ENCODE measurements around the gene CITED1. TPM values are rescaled to one million over a fixed set of nuclear protein-coding genes. Genes with fewer than 3 reads are reported as not detected.
A peak's percentile ranks its signal among the peaks of the same experiment; 100 is the strongest.

The CITED1 gene
- polyA plus RNA-seq, 2 of the 4 experiments (the other 2 are of a cell fraction): 0.43 TPM

DNA sequence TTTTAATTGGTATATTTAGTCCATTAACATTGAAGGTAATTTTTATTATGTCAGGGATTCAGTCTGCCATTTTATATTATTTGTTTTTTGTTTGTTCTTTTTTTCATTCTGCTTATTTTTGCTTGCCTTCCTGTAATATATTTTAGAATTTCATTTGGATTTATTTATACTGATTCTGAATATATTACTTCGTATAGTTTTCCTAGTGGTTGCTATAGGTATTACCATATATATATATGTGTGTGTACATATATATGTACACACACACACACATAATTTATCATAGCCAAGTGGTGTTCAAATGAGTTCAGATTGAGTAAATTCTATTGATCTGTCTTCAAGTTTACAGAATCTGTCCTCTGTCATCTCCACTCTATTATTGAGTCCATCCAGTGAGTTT is 11.2 kb downstream of the CITED1 start:
- Histone ChIP-seq H3K4me3 (no peak overlapping the region), H3K27ac (no peak overlapping the region), H3K9me3 (no peaks in the 10 kb centered on the region), H3K4me1 (no peaks in the 10 kb centered on the region), H3K4me2 (no peak overlapping the region)
- CTCF ChIA-PET: no interaction called here
- no peak for FAIRE-seq
- POLR2A ChIA-PET: no interaction called here
- TF ChIP-seq RFX5 (IDR thresholded peaks at IDR 0.05) (no peak), MAZ (IDR thresholded peaks at IDR 0.05; ENCODE audit: borderline replicate concordance, low read depth, low read length) (no peak), MAFK (IDR thresholded peaks at IDR 0.05; ENCODE audit: partially characterized antibody) (no peak), ESRRA (IDR thresholded peaks at IDR 0.05; ENCODE audit: borderline replicate concordance, low read length) (no peak), FOSB (CRISPR knock-in tag; IDR thresholded peaks at IDR 0.05) (no peak), FOSL2 (IDR thresholded peaks at IDR 0.05) (no peak), FOSL2 (CRISPR knock-in tag; IDR thresholded peaks at IDR 0.05) (no peak)
- TF ChIP-seq, protein P1, sequence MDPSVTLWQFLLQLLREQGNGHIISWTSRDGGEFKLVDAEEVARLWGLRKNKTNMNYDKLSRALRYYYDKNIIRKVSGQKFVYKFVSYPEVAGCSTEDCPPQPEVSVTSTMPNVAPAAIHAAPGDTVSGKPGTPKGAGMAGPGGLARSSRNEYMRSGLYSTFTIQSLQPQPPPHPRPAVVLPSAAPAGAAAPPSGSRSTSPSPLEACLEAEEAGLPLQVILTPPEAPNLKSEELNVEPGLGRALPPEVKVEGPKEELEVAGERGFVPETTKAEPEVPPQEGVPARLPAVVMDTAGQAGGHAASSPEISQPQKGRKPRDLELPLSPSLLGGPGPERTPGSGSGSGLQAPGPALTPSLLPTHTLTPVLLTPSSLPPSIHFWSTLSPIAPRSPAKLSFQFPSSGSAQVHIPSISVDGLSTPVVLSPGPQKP (IDR thresholded peaks at IDR 0.05; ENCODE audit: low read depth, low read length): no peak
- TF ChIP-seq, protein P2, sequence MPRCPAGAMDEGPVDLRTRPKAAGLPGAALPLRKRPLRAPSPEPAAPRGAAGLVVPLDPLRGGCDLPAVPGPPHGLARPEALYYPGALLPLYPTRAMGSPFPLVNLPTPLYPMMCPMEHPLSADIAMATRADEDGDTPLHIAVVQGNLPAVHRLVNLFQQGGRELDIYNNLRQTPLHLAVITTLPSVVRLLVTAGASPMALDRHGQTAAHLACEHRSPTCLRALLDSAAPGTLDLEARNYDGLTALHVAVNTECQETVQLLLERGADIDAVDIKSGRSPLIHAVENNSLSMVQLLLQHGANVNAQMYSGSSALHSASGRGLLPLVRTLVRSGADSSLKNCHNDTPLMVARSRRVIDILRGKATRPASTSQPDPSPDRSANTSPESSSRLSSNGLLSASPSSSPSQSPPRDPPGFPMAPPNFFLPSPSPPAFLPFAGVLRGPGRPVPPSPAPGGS (IDR thresholded peaks at IDR 0.05): no peak
- TF ChIP-seq, protein P3, sequence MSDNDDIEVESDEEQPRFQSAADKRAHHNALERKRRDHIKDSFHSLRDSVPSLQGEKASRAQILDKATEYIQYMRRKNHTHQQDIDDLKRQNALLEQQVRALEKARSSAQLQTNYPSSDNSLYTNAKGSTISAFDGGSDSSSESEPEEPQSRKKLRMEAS (IDR thresholded peaks at IDR 0.05): no peak
- 0% methylated on average over 1 of the region's 1 CpG for WGBS (ENCODE audit: missing lambda C conversion rate)
- no peak for ATAC-seq
- DNase-seq (ENCODE audit: low read depth in 1 of 2, low spot score in 1 of 2): no peak

DNA sequence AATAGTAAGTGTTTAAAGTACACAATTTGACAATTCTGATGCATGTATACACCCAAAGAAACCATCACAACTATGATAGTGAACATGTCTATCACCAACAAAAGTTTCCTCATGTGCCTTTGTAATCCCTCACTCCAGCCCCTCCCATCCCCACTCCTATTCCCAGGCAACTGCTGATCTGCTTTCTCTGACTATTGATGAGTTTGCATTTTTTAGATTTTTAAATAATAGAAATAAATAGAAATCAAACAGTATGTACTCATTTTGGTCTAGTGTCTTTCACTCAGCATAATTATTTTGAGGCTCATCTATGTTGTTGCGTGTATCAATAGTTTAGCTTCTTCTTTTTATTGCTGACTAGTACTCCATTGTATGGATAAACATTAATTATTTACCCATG is 23.4 kb downstream of the CITED1 start:
- WGBS (ENCODE audit: missing lambda C conversion rate): 92% methylated on average over 1 of the region's 1 CpG
- POLR2A ChIA-PET: no interaction called here
- CTCF ChIA-PET: no interaction called here

DNA sequence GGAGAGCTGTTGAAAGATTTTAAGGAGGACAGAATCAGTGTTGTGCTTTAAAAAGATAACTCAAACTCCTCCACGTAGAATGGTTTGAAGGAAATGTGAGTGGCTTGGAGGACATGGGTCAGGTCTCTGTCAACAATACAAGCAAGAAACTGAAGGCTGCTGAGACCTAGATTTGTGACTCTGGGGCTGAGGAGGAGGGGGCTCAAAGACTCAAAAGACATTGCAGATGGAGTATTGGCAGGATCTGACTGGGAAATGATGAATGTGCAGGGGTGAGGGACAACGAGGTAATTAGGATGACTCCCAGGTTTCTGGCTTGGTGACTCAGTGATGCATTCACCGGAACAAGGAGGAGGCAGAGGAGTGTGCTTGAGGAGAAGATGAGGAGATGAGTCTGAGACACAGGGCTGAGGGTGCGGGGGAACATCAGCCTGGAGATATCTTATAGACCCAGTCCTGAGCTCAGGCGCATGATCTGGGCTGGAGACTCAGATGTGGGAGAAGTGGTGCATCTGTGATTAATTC is 25.3 kb downstream of the CITED1 start:
- WGBS (ENCODE audit: missing lambda C conversion rate): 51% methylated on average over 5 of the region's 5 CpGs
- Histone ChIP-seq H3K27ac (no peak overlapping the region), H3K9me3 (no peaks in the 10 kb centered on the region), H3K4me1 (peaks cover under 1% of the 10 kb centered on the region; the same call in 1 of the 3 replicates), H3K4me3 (no peak overlapping the region), H3K4me2 (no peak overlapping the region)
- no peak for FAIRE-seq
- ATAC-seq: no peak
- TF ChIP-seq EHF (CRISPR knock-in tag; IDR thresholded peaks at IDR 0.05) (no peak), NR3C1 (IDR thresholded peaks at IDR 0.05) (no peak), SREBF2 (IDR thresholded peaks at IDR 0.05) (no peak), KDM5A (IDR thresholded peaks at IDR 0.05) (no peak), TFCP2L1 (CRISPR knock-in tag; IDR thresholded peaks at IDR 0.05) (no peak), E2F6 (IDR thresholded peaks at IDR 0.05; ENCODE audit: borderline replicate concordance, low read depth) (no peak), HOXA7 (CRISPR knock-in tag; IDR thresholded peaks at IDR 0.05) (no peak), CBX2 (IDR thresholded peaks at IDR 0.05; ENCODE audit: borderline replicate concordance, low read depth) (no peak), TP53 (CRISPR knock-in tag; IDR thresholded peaks at IDR 0.05) (no peak), RAD21 (conservative IDR thresholded peaks at IDR 0.05 in 1 of 2, IDR thresholded peaks at IDR 0.05 in 1 of 2) (no peak), REST (IDR thresholded peaks at IDR 0.05) (no peak), RCOR1 (IDR thresholded peaks at IDR 0.05; ENCODE audit: low read depth, low read length) (no peak)
- TF ChIP-seq, protein P3 (IDR thresholded peaks at IDR 0.05): no peak
- TF ChIP-seq, protein P1 (IDR thresholded peaks at IDR 0.05; ENCODE audit: low read depth, low read length): no peak
- TF ChIP-seq, protein P4, sequence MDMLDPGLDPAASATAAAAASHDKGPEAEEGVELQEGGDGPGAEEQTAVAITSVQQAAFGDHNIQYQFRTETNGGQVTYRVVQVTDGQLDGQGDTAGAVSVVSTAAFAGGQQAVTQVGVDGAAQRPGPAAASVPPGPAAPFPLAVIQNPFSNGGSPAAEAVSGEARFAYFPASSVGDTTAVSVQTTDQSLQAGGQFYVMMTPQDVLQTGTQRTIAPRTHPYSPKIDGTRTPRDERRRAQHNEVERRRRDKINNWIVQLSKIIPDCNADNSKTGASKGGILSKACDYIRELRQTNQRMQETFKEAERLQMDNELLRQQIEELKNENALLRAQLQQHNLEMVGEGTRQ (IDR thresholded peaks at IDR 0.05): no peak
- POLR2A ChIA-PET: no interaction called here
- CTCF ChIA-PET: interaction anchor here (1.5 to 1.7 kb wide), 2 partner anchors 19 to 24 kb away, joined by 3 read pairs; no protein-coding TSS in a partner anchor
- no peak for DNase-seq (ENCODE audit: low read depth in 1 of 2, low spot score in 1 of 2)

More for the DNA sequence above, 23.4 kb downstream of the CITED1 start:
- Histone ChIP-seq H3K9me3 (no peaks in the 10 kb centered on the region), H3K4me3 (no peak overlapping the region), H3K4me1 (no peaks in the 10 kb centered on the region), H3K4me2 (no peak overlapping the region), H3K27ac (no peak overlapping the region)
- ATAC-seq (no peak), DNase-seq (ENCODE audit: low read depth in 1 of 2, low spot score in 1 of 2) (no peak), FAIRE-seq (peak; percentile 77)
- TF ChIP-seq MAFK (IDR thresholded peaks at IDR 0.05; ENCODE audit: partially characterized antibody) (peak; percentile 64), GATA3 (IDR thresholded peaks at IDR 0.05; ENCODE audit: borderline replicate concordance) (no peak)

Data from A549 (cell line).